IPS-18a (cell line): ENCODE data around the gene RFPL4A.
"Not testable (repeated sequence)": the region's sequence is repeated elsewhere in the genome, so short reads cannot be mapped to it uniquely, and the experiment has no call there.

Experiments used
- H3K27ac ChIP-seq: one replicate; pipeline ENCODE4 v1.5.1; 2013; ENCODE audit warnings: low read length
- H3K27me3 ChIP-seq: one replicate; pipeline ENCODE4 v1.6.1; 2013; ENCODE audit warnings: mild to moderate bottlenecking, low read length; ENCODE audit not compliant: control insufficient read depth, insufficient read depth
- H3K36me3 ChIP-seq: one replicate; pipeline ENCODE4 v1.6.1; 2013; ENCODE audit warnings: low read depth, low read length; ENCODE audit not compliant: control insufficient read depth
- H3K4me1 ChIP-seq: one replicate; pipeline ENCODE4 v1.6.1; 2013; ENCODE audit warnings: low read depth, low read length; ENCODE audit not compliant: control insufficient read depth
- H3K4me3 ChIP-seq: one replicate; pipeline ENCODE4 v1.5.1; 2013; ENCODE audit warnings: low read length
- H3K9ac ChIP-seq: one replicate; pipeline ENCODE4 v1.6.1; 2013; ENCODE audit warnings: mild to moderate bottlenecking, low read length, moderate library complexity
- H3K9me3 ChIP-seq: one replicate; pipeline ENCODE4 v1.6.1; 2013; ENCODE audit warnings: low read depth, low read length; ENCODE audit not compliant: control insufficient read depth

The RFPL4A gene

DNA sequence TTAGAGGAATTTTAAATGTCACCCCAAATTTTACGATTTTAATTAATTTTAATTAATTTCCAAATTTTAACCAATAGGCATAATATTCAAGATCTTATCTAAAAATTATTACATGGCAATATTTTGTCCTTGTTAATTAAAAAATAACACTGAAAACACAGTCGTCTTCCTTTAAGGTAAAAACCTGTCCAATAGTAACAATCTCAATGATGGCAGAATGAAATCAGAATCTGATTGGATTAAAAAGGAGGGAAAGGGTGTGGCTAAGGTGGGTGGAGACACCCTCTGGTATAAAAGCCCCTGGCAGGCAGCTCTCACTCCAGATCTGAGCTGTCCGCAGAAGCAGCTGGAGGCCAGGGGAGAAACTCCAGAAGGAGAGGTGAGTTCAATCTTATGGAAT lies at the start of gene RFPL4A:
TSS of gene RFPL4A (plus strand) at position 301 of the 400 bp plus-strand sequence. CDS start 2,704 bp downstream, outside the sequence.
- not testable (repeated sequence) for H3K4me1 ChIP-seq, H3K4me3 ChIP-seq, H3K27me3 ChIP-seq, H3K27ac ChIP-seq, H3K36me3 ChIP-seq, H3K9ac ChIP-seq
- H3K9me3 ChIP-seq: peaks cover 41% of the 10 kb centered on the region

DNA sequence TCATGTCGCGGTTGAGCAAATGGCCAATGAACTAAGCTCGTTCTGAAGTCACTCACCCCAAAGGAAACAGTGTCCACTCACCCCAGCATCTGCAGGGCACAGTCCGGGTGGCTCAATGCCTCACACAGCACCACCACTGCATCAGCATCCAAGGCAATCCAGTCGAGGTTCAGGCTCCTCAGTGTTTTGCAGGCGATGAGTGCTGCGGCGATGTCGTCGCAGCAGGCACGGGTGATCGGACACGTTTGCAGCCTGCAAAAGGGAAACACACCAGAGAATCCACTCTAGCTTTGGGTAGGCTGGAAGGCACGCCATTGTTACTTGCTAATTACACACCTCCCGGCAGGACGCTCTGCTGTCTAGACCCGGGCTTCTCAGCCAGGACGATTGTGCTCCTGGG lies 47.2 kb upstream of the RFPL4A start:
- no peaks in the 10 kb centered on the region for H3K4me1 ChIP-seq
- no peak overlapping the region for H3K27ac ChIP-seq
- no peak overlapping the region for H3K9ac ChIP-seq
- no peak overlapping the region for H3K4me3 ChIP-seq
- no peaks in the 10 kb centered on the region for H3K27me3 ChIP-seq
- no peaks in the 10 kb centered on the region for H3K36me3 ChIP-seq
- peaks cover 48% of the 10 kb centered on the region for H3K9me3 ChIP-seq

DNA sequence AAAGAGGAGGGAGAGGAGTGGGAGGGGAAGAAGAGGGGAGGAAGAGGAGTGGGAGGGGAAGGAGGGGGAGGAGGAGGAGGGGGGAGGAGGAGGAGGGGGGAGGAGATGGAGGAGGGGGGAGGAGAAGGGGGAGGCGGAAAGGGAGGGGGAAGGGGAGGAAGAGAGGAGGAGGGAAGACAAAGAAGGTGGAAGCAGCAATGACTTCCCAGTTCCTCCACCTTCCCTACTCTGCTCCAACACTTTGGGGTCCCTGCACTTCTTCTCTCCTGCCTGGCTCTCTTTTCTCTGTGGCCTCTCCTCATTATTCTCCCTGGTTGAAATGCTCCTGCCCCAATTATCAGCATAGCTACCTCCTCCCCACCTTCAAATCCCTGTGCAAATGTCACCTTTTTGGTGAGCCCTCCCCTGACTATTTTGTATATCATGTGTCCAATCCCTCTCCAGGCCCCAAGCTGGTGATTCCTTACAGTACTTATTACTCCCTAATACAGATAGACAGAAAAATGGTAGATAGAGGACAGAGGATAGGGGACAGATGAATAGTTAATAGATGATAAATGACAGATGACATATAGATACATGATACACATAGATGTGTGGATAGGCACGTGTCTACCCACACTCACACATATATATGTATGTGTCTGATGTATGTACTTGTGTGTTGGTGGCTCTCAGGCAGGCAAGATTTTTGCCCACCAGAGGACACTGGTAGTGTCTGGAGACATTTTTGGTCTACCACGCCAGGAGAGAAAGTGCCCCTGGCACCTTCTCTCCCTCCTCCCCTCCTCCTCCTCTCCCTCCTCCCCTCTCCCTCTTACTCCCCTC lies 45.9 kb upstream of the RFPL4A start:
- Histone ChIP-seq H3K36me3 (no peaks in the 10 kb centered on the region), H3K4me1 (no peaks in the 10 kb centered on the region), H3K4me3 (no peak overlapping the region), H3K9ac (no peak overlapping the region), H3K27me3 (no peaks in the 10 kb centered on the region), H3K9me3 (peaks cover 45% of the 10 kb centered on the region), H3K27ac (no peak overlapping the region)

DNA sequence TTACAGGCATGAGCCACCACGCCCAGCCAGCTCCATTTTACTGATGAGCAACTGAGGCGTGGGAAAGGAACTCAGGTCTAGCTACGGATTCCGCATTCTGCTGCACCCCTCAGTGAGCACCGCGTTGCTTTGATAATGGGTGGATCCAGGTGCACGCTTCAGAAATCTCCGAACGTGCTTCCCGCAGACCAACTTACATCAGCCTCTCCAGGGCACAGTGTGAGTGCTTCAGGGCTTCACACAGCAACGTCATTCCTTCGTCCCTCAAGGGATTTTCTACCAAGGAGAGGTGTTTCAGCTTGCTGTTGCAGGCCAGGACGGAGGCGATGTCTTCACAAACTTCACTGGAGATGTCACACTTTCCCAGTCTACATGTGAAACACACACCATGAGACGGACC lies 42.4 kb upstream of the RFPL4A start:
- no peak overlapping the region for H3K27ac ChIP-seq
- H3K4me3 ChIP-seq: no peak overlapping the region
- H3K27me3 ChIP-seq: no peaks in the 10 kb centered on the region
- H3K4me1 ChIP-seq: no peaks in the 10 kb centered on the region
- no peak overlapping the region for H3K9ac ChIP-seq
- H3K9me3 ChIP-seq: peaks cover 52% of the 10 kb centered on the region
- no peaks in the 10 kb centered on the region for H3K36me3 ChIP-seq

DNA sequence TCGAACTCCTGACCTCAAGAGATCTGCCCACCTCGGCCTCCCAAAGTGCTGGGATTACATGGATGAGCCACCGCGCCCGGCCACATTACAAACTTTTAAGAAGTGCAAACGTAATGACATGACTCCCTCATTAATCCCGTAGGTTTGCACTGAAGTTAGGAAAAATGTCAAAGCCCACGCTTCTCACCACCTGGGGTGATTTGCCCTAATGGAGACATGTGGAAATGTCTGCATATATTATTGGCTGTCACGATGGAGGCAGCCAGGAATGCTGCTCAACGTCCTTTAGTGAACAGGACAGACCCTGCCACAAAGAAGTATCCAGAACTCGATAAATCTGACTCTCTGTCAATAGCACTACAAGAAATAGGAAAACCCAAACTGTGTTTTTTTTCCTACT lies 41.6 kb upstream of the RFPL4A start:
- Histone ChIP-seq H3K36me3 (no peaks in the 10 kb centered on the region), H3K27me3 (no peaks in the 10 kb centered on the region), H3K9ac (no peak overlapping the region), H3K4me1 (no peaks in the 10 kb centered on the region), H3K27ac (no peak overlapping the region), H3K9me3 (peaks cover 56% of the 10 kb centered on the region), H3K4me3 (no peak overlapping the region)

DNA sequence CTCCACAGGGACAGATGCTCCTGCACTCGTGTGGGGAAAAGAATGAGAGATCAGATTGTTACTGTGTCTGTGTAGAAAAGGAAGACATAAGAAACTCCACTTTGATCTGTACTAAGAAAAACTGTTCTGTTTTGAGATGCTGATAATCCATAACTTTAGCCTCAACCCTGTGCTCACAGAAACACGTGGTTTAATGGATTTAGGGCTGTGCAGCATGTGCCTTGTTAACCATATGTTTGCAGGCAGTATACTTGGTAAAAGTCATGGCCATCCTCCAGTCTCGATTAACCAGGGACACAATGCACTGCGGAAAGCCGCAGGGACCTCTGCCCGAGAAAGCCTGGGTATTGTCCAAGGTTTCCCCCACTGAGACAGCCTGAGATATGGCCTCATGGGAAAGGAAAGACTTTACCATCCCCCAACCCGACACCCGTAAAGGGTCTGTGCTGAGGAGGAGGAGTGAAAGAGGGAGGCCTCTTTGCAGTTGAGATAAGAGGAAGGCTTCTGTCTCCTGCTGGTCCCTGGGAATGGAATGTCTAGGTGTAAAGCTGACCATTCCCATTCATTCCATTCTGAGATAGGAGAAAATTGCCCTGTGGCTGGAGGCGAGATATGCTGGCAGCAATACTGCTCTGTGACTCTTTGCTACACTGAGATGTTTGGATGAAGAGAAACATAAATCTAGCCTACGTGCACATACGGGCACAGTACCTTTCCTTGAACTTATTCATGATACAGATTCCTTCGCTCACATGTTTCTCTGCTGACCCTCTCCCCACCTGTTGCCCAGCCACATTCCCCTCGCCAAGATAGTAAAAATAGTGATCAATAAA lies 40.8 kb upstream of the RFPL4A start:
- not testable (repeated sequence) for H3K27ac ChIP-seq, H3K4me1 ChIP-seq, H3K9ac ChIP-seq, H3K27me3 ChIP-seq, H3K36me3 ChIP-seq, H3K4me3 ChIP-seq
- peaks cover 57% of the 10 kb centered on the region for H3K9me3 ChIP-seq

DNA sequence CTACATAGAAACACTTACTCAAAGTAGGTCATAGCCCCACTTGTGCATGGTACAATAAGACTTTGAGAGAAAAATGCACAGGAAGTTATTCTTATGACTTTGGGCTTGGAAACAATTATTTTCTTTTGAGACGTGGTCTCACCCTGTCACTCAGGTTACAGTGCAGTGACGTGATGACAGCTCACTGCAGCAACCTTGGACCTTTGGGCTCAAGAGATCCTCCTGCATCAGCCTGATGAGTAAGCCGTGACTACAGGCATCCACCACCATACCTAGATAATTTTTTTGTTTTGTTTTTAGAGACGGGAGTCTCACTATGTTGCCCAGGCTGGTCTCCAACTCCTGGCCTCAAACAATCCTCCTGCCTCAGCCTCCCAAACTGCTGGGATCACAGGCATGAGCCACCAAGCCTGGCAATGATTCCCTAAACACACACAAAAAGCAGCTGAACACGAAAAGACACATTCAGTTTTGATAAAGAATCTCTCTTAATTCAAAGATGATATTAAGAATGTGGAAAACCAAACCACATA lies 38.6 kb upstream of the RFPL4A start:
- H3K9me3 ChIP-seq: peaks cover 56% of the 10 kb centered on the region
- no peak overlapping the region for H3K9ac ChIP-seq
- H3K4me3 ChIP-seq: no peak overlapping the region
- H3K27ac ChIP-seq: no peak overlapping the region
- H3K36me3 ChIP-seq: no peaks in the 10 kb centered on the region
- no peaks in the 10 kb centered on the region for H3K4me1 ChIP-seq
- H3K27me3 ChIP-seq: no peaks in the 10 kb centered on the region

DNA sequence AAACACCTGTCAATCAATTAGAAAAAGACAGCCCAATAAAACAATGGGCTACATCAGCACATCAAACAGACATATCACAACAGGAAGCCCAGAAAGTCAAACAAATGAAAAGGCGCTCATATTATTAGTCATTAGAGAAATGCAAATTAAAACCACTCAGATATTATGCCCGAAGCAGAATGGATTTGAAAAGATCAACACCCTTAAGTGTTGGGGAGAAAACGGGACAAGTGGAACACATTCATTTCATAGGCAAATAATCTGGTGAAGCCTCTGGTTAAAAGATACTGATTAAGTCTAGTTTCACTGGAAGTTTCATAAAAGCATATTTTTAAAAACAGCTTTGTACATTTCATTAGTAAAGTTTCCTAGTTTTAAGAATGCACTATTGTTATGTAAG lies 38.1 kb upstream of the RFPL4A start:
- Histone ChIP-seq H3K9me3 (peaks cover 56% of the 10 kb centered on the region), H3K36me3 (no peaks in the 10 kb centered on the region), H3K9ac (no peak overlapping the region), H3K4me1 (no peaks in the 10 kb centered on the region), H3K4me3 (no peak overlapping the region), H3K27ac (no peak overlapping the region), H3K27me3 (no peaks in the 10 kb centered on the region)

DNA sequence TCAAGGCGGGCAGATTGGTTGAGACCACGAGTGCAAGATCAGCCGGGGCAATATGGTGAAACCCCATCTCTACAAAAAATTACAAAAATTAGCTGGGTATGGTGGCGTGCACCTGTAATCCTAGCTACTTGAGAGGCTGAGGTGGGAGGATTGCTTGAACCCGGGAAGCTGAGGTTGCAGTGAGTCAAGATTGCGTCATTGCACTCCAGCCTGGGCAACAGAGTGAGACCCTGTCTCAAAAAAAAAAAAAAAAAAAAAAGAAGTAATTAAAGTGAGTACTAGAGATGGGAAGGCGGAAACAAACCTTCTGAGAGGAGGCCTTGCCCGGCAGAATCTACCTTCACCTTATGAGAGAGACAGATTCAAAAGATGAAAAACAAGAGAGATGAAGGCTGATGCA lies 35.4 kb upstream of the RFPL4A start:
- Histone ChIP-seq H3K4me3 (no peak overlapping the region), H3K9me3 (peaks cover 60% of the 10 kb centered on the region), H3K9ac (no peak overlapping the region), H3K36me3 (no peaks in the 10 kb centered on the region), H3K27me3 (no peaks in the 10 kb centered on the region), H3K27ac (no peak overlapping the region), H3K4me1 (no peaks in the 10 kb centered on the region)

DNA sequence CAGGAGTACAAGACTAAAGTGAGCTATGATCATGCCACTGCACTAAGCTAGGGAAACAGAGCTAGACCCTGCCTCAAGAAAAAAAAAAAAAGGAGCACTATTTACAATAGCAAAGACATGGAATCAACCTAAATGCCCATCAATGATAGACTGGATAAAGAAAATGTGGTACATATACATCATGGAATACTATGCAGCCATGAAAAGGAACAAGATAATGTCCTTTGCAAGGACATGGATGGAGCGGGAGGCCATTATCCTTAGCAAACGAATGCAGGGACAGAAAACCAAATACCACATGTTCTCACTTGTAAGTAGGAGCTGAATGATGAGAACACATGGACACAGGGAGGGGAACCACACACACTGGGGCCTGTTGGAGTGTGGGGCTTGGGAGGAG lies 28.5 kb upstream of the RFPL4A start:
- not testable (repeated sequence) for H3K36me3 ChIP-seq, H3K27me3 ChIP-seq, H3K4me1 ChIP-seq, H3K4me3 ChIP-seq, H3K9ac ChIP-seq, H3K27ac ChIP-seq
- peaks cover 49% of the 10 kb centered on the region for H3K9me3 ChIP-seq

DNA sequence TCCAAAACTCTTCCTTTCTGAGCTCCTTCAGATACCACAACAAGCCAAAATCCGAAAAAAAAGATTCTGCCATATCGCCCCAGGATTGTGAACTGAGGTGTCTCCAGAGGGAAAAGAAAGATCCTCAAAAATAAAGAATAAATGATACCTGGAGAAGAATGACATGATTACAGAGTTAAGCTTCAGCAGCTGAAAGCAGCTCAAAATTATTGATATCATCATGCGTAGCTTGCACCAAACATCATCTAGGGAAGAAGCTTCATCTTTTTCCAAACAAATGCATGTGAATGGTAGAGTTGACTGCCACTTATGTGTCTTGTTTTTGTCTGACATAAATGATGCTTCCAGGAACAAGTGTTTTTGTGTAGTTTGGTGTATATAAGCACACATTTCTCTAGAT lies 20.6 kb upstream of the RFPL4A start, which contains the start of gene NLRP9:
TSS of gene NLRP9 (minus strand) at position 101 of the 400 bp plus-strand sequence. CDS start at position 73, 28 bp downstream.
- no peaks in the 10 kb centered on the region for H3K4me1 ChIP-seq
- H3K36me3 ChIP-seq: no peaks in the 10 kb centered on the region
- no peaks in the 10 kb centered on the region for H3K27me3 ChIP-seq
- H3K9ac ChIP-seq: no peak within 1 kb of the TSS
- peaks cover 33% of the 10 kb centered on the region for H3K9me3 ChIP-seq
- no peak within 1 kb of the TSS for H3K4me3 ChIP-seq
- H3K27ac ChIP-seq: no peak within 1 kb of the TSS
